AG09319 (cell line): ENCODE data around the gene OLFM4.

Experiments
- DNase-seq: peaks from one replicate; pipeline ENCODE4 v3.0.0-alpha.2; 2010; ENCODE audit warnings: low read depth; ENCODE audit errors: extremely low read depth
- TF ChIP-seq, protein P1 (sequence below): IDR thresholded peaks from 2 replicates; pipeline ENCODE4 v1.5.1; 2011; ENCODE audit warnings: low read depth, mild to moderate bottlenecking, inconsistent platforms, low read length, moderate library complexity

OLFM4 gene, protein sequence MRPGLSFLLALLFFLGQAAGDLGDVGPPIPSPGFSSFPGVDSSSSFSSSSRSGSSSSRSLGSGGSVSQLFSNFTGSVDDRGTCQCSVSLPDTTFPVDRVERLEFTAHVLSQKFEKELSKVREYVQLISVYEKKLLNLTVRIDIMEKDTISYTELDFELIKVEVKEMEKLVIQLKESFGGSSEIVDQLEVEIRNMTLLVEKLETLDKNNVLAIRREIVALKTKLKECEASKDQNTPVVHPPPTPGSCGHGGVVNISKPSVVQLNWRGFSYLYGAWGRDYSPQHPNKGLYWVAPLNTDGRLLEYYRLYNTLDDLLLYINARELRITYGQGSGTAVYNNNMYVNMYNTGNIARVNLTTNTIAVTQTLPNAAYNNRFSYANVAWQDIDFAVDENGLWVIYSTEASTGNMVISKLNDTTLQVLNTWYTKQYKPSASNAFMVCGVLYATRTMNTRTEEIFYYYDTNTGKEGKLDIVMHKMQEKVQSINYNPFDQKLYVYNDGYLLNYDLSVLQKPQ

DNA sequence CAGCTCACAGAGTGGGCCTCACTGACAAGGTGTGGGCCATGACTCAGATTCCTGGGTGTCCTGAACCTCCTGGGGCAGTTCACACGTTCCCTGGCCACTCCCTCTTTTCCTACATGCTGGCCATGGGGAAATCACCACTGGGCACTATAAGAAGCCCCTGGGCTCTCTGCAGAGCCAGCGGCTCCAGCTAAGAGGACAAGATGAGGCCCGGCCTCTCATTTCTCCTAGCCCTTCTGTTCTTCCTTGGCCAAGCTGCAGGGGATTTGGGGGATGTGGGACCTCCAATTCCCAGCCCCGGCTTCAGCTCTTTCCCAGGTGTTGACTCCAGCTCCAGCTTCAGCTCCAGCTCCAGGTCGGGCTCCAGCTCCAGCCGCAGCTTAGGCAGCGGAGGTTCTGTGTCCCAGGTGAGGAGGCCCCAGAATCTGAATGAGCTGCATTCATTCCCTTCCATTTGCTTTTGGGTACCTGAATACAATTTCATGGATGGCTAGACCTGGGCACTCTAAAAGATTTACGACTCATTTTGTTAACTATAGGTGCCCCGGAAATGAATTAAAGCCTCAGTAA, at the start of gene OLFM4:
Gene OLFM4 (plus strand): TSS at position 177 of the 567 bp plus-strand sequence. CDS start 24 bp downstream, at position 201.
- TF ChIP-seq, protein P1, sequence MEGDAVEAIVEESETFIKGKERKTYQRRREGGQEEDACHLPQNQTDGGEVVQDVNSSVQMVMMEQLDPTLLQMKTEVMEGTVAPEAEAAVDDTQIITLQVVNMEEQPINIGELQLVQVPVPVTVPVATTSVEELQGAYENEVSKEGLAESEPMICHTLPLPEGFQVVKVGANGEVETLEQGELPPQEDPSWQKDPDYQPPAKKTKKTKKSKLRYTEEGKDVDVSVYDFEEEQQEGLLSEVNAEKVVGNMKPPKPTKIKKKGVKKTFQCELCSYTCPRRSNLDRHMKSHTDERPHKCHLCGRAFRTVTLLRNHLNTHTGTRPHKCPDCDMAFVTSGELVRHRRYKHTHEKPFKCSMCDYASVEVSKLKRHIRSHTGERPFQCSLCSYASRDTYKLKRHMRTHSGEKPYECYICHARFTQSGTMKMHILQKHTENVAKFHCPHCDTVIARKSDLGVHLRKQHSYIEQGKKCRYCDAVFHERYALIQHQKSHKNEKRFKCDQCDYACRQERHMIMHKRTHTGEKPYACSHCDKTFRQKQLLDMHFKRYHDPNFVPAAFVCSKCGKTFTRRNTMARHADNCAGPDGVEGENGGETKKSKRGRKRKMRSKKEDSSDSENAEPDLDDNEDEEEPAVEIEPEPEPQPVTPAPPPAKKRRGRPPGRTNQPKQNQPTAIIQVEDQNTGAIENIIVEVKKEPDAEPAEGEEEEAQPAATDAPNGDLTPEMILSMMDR, result no peak
- DNase-seq, result no peak

DNA sequence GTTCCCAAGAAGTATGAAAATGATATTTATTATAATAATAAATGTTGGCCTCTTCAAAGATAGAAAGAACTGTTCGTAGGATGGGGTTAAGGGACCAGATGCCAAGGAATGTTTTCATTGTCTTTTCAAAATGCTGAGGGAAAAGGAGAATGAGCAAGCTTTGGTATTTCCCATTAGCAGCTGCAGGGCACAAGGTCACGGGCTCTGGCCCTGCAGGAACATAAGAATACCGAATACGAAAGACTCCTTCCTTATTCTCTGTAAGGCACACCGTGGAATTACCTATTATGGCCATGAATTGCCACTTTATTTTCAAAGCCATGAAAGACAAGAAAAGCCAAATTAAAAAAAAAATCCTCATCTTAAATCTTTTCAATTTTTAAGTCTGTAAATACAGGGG, 49.6 kb upstream of the OLFM4 start:
- no peak for DNase-seq
- TF ChIP-seq, protein P1, result no peak

DNA sequence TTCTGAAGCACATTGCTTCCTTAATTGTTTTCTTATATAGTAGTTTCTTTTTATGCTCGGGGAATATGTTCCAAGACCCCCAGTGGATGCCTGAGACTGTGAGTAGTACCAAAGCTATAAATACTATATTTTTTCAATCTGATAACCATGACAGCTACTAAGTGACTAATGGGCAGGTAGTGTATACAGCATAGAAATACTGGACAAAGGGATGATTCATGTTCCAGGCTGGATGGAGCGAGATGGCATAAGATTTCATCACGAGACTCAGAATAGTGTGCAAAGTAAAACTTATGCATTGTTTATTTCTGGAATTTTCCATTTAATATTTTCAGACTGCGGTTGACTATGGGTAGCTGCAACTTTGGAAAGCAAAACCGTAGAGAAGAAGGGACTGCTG, 47.9 kb upstream of the OLFM4 start:
- TF ChIP-seq, protein P1, result no peak

DNA sequence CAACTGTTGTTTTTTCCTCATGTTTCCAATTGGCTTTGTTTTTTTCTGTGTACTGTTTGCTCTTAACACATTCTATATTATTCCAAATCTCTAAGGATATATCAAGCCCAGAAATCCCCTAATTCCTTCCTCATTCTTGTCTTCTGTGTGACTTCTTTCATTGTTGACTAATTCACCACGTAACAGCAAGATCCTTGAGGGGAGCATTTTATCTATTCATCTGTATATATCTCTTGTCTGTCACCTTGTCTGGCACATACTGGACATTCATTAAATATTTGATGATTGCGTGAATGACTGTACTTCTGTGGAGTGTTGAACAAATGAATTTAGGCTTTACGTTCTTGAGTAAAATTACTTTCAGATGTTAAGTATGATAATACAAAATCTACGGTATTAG, 44.8 kb upstream of the OLFM4 start:
- TF ChIP-seq, protein P1, result no peak
- DNase-seq, result no peak

More for the DNA sequence above, 47.9 kb upstream of the OLFM4 start:
- DNase-seq, result no peak

DNA sequence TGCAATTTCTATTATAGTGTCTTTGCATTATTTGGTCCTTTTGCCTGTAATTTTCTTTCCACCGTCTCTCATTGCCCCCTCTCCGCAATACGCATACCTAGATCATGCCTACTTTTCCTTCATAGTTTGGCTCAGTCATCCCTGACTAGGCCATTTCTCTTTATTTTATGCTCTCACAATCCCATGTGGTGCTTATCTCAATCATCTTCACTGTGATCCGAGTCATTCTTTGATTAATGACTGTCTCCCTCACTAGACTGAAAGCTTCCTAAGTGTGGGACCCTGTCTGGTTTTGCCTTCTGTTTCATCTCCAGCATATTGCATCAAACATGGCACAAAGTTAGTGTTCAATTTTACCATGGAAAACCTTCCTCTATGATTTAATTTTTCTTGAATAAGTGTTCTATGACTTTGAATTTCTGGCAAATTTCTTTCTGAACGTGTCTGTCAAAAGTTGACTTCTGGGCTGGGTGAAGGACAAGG, 43.7 kb upstream of the OLFM4 start:
- DNase-seq, result no peak
- TF ChIP-seq, protein P1, result no peak

DNA sequence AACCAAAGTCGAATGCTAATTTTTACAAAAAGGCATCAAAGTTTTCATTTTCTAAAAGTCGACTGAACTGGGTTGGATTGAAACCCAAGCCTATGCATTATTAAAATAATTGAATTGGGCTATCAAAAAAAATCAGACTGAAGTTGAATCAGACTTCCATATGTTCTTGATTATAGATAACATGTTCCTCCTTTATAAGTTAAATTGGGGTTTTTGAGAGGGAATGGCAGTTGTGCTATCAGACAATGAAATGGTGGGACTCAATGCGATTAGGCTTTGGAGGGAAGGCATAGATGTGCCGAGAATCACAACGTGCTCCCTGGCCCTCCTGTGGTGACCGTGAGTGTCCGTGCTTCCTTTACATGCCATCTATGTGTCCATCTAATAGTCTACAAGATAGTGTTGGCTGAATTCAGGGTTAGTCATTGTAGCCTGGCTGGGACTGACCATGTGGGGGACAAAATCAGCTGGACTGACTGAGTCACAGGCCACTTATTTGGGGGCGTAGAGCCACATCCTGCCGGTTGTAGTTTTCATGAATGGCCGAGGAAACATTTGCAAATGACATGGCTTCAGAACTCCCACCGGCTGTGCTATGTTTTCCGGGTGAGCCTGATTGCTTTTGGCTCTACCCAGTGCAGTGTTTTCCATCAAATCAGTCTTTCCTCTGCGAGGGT, 37.1 kb upstream of the OLFM4 start:
- no peak for DNase-seq
- TF ChIP-seq, protein P1, result no peak

DNA sequence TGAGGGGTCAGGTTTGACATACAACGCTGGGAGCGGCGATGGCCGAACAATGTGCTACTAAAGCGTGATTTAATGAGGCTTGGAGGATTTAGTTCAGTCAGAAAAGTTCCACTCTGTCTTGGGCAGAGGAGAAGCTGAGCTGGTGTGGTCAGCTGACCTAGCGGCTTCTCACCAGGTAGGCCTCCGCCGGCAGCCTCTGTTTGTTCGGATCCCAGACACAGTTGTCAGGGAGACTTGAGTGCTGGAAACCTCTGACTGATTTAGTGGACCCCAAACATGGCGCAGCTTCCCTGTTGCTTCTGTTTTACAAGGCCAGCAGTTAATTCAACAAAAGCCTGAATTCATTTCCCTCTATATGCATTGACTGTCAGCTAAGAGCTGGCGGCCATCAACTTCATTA, 36.5 kb upstream of the OLFM4 start:
- TF ChIP-seq, protein P1, result no peak
- no peak for DNase-seq
